Suprapubic skin (tissue), 4 donors: ENCODE measurements around the gene MUS81. TPM values are rescaled to one million over a fixed set of nuclear protein-coding genes. Genes with fewer than 3 reads are reported as not detected.
"Not testable (repeated sequence)": the region's sequence is repeated elsewhere in the genome, so short reads cannot be mapped to it uniquely, and the experiment has no call there.

ENCODE experiments used
- DNase-seq, 2 donors: peaks; one replicate each; pipeline ENCODE4 v3.0.0-alpha.2; 2019; ENCODE audit warnings: low spot score in 2 of 2
- H3K27ac ChIP-seq: fragments of 200-600 bp; sonication (generic); one replicate; pipeline ENCODE4 v1.5.1; 2019
- H3K27me3 ChIP-seq: fragments of 200-600 bp; sonication (generic); one replicate; pipeline ENCODE4 v1.5.1; 2019
- H3K36me3 ChIP-seq: fragments of 200-600 bp; sonication (generic); one replicate; pipeline ENCODE4 v1.5.1; 2019
- H3K4me1 ChIP-seq: fragments of 200-600 bp; sonication (generic); one replicate; pipeline ENCODE4 v1.5.1; 2019
- H3K4me3 ChIP-seq: fragments of 200-600 bp; sonication (generic); one replicate; pipeline ENCODE4 v1.5.1; 2019; ENCODE audit warnings: mild to moderate bottlenecking
- H3K9me3 ChIP-seq: fragments of 200-600 bp; sonication (generic); one replicate; pipeline ENCODE4 v1.5.1; 2019
- EP300 ChIP-seq: sonication (generic); formaldehyde crosslinking; IDR thresholded peaks from one replicate; pipeline ENCODE4 v1.6.1; 2017; ENCODE audit warnings: antibody characterized with exemption
- POLR2A ChIP-seq, 2 donors: fragments of 450-650 bp; IDR thresholded peaks; one replicate each; pipeline ENCODE4 v1.6.1; 2017; ENCODE audit warnings: antibody characterized with exemption in 2 of 2, mild to moderate bottlenecking in 2 of 2, moderate library complexity in 2 of 2
- POLR2AphosphoS5 ChIP-seq, 3 donors: sonication (generic); formaldehyde crosslinking; IDR thresholded peaks; one replicate each; pipeline ENCODE4 v1.6.1; 2017; ENCODE audit warnings: antibody characterized with exemption in 3 of 3
- WGBS: methylation state at CpG from one replicate; pipeline ENCODE4 v1.1.5; 2018; 5-methylcytosine and 5-hydroxymethylcytosine counted together
- total RNA-seq, 4 donors: library from RNA; depleted of rRNA; stranded (reverse); fragments of >200 nt; gene quantifications; one replicate each; pipeline ENCODE4 v1.1.0, GENCODE V29; 2016
- TF ChIP-seq, protein P1 (sequence below), 2 donors: fragments of 200-600 bp in 1 of 2; fragments of 450-650 bp in 1 of 2; sonication (generic) in 1 of 2; IDR thresholded peaks; one replicate each; pipeline ENCODE4 v1.5.1; 2016 to 2019; ENCODE audit warnings: antibody characterized with exemption in 2 of 2, mild to moderate bottlenecking in 1 of 2, moderate library complexity in 1 of 2

Gene MUS81
- total RNA-seq, 4 donors from 2014 or later: 22.8 to 46.2 (median 32.2) TPM

GRCh38 chr11:65843811-65844210 lies 16.4 kb upstream of the MUS81 start:
- H3K36me3 ChIP-seq: no peaks in the 10 kb centered on the region
- no peaks in the 10 kb centered on the region for H3K27me3 ChIP-seq
- no peak for DNase-seq
- H3K4me3 ChIP-seq: no peak overlapping the region
- TF ChIP-seq POLR2AphosphoS5 (IDR thresholded peaks at IDR 0.05) (no peak), EP300 (no peak)
- 94% methylated on average over 3 of the region's 3 CpGs for WGBS
- H3K27ac ChIP-seq: no peak overlapping the region
- no peaks in the 10 kb centered on the region for H3K9me3 ChIP-seq
- no peaks in the 10 kb centered on the region for H3K4me1 ChIP-seq

- WGBS: 87% methylated on average over 10 of the region's 10 CpGs
- no peak for TF ChIP-seq EP300
- no peak for TF ChIP-seq POLR2A (IDR thresholded peaks at IDR 0.05)
- no peak for TF ChIP-seq POLR2AphosphoS5 (IDR thresholded peaks at IDR 0.05)
- TF ChIP-seq, protein P1, sequence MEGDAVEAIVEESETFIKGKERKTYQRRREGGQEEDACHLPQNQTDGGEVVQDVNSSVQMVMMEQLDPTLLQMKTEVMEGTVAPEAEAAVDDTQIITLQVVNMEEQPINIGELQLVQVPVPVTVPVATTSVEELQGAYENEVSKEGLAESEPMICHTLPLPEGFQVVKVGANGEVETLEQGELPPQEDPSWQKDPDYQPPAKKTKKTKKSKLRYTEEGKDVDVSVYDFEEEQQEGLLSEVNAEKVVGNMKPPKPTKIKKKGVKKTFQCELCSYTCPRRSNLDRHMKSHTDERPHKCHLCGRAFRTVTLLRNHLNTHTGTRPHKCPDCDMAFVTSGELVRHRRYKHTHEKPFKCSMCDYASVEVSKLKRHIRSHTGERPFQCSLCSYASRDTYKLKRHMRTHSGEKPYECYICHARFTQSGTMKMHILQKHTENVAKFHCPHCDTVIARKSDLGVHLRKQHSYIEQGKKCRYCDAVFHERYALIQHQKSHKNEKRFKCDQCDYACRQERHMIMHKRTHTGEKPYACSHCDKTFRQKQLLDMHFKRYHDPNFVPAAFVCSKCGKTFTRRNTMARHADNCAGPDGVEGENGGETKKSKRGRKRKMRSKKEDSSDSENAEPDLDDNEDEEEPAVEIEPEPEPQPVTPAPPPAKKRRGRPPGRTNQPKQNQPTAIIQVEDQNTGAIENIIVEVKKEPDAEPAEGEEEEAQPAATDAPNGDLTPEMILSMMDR (IDR thresholded peaks at IDR 0.05): no peak
- H3K27ac ChIP-seq: no peak overlapping the region
Measured at GRCh38 chr11:65844231-65844872, 15.9 kb upstream of the MUS81 start.

DNA sequence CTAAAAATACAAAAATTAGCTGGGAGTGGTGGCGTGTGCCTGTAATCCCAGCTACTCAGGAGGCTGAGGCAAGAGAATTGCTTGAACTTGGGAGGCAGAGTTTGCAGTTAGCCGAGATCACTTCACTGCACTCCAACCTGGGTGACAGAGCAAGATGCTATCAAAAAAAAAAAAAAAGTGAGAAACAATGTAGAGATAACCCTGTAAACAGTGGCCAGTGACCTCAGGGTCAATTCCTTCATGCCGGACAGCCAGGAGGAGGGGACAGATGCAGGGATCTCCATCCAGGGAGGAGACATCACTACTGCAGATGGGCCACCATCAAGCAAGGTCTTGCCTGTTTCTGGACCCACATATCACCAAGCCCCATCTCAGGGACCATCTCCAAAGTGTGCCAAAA lies 12.5 kb upstream of the MUS81 start:
- Histone ChIP-seq H3K4me3 (no peak overlapping the region), H3K27ac (no peak overlapping the region), H3K27me3 (no peaks in the 10 kb centered on the region), H3K9me3 (no peaks in the 10 kb centered on the region), H3K4me1 (peaks cover 5% of the 10 kb centered on the region), H3K36me3 (peaks cover 19% of the 10 kb centered on the region)
- DNase-seq: peak in 1 of 2 donors; percentile 46
- WGBS: 88% methylated on average over 3 of the region's 3 CpGs
- TF ChIP-seq POLR2A (IDR thresholded peaks at IDR 0.05): no peak
- TF ChIP-seq, protein P1 (IDR thresholded peaks at IDR 0.05): no peak
- no peak for TF ChIP-seq POLR2AphosphoS5 (IDR thresholded peaks at IDR 0.05)
- TF ChIP-seq EP300: no peak

More at GRCh38 chr11:65844231-65844872, 15.9 kb upstream of the MUS81 start:
- no peaks in the 10 kb centered on the region for H3K36me3 ChIP-seq
- H3K4me3 ChIP-seq: no peak overlapping the region
- peak in 1 of 2 donors; percentile 20 for DNase-seq
- no peaks in the 10 kb centered on the region for H3K4me1 ChIP-seq
- H3K27me3 ChIP-seq: no peaks in the 10 kb centered on the region
- H3K9me3 ChIP-seq: no peaks in the 10 kb centered on the region

- Histone ChIP-seq H3K36me3 (peaks cover 29% of the 10 kb centered on the region), H3K4me1 (peaks cover 14% of the 10 kb centered on the region)
- peak in 1 of 2 donors; percentile 9 for DNase-seq
- H3K4me3 ChIP-seq, H3K27me3 ChIP-seq, H3K27ac ChIP-seq, H3K9me3 ChIP-seq: not testable (repeated sequence)
- WGBS: 72% methylated on average over 7 of the region's 7 CpGs
Measured at GRCh38 chr11:65848693-65849092, 11.5 kb upstream of the MUS81 start.

DNA sequence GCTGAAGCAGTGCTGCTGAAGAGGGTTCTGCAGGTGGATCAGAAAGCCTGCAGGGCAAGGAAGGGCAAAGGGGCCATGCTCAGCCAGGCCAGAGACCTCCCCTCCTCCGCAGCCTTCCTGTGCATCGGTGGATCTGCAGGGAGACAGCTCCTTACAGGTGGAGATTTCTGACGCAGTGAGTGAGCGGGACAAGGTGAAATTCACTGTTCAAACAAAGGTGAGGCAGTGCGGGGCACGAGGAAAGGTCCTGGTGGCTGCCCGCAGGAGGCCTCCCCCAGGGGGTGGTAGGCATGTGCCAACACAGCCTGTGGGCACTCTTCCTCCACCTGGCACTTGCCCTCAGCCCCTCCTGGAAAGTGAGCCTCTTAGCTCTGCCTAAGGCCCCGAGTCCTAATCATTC lies 10.9 kb upstream of the MUS81 start:
- Histone ChIP-seq H3K27me3 (no peaks in the 10 kb centered on the region), H3K9me3 (no peaks in the 10 kb centered on the region), H3K27ac (no peak overlapping the region), H3K36me3 (peaks cover 36% of the 10 kb centered on the region), H3K4me1 (peaks cover 20% of the 10 kb centered on the region), H3K4me3 (no peak overlapping the region)
- peak in 1 of 2 donors; percentile 41 for DNase-seq
- TF ChIP-seq, protein P1 (IDR thresholded peaks at IDR 0.05): no peak
- 71% methylated on average over 4 of the region's 8 CpGs for WGBS

DNA sequence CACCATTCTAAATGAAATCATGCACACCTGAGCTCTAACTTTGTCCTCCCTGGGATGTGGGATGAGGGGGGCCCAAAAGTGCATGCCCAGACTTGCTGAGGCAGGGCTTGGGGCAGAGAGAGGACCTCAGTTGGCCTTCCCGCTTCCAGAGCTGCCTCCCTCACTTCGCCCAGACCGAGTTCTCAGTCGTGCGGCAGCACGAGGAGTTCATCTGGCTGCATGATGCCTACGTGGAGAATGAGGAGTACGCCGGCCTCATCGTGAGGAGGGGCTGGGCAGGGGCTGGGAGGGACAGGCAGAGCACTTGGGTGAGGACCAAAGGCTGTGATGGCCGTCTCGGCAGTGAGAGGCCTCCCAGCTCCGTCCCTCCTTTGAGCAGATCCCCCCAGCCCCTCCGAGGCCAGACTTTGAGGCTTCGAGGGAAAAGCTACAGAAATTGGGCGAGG lies 10.4 kb upstream of the MUS81 start:
- no peak for TF ChIP-seq POLR2AphosphoS5 (IDR thresholded peaks at IDR 0.05)
- TF ChIP-seq, protein P1 (IDR thresholded peaks at IDR 0.05): no peak
- TF ChIP-seq POLR2A (IDR thresholded peaks at IDR 0.05): no peak
- no peak for TF ChIP-seq EP300
- DNase-seq: peak in 1 of 2 donors; percentile 56
- Histone ChIP-seq H3K27me3 (no peaks in the 10 kb centered on the region), H3K27ac (no peak overlapping the region), H3K36me3 (peaks cover 40% of the 10 kb centered on the region), H3K4me3 (no peak overlapping the region), H3K4me1 (peaks cover 23% of the 10 kb centered on the region), H3K9me3 (no peaks in the 10 kb centered on the region)
- 73% methylated on average over 11 of the region's 16 CpGs for WGBS
